HepG2 (cell line): ENCODE measurements around the gene IRAK2. TPM values are rescaled to one million over a fixed set of nuclear protein-coding genes. Genes with fewer than 3 reads are reported as not detected.

Experiments
- BHLHE40 ChIP-seq: IDR thresholded peaks from 2 replicates; pipeline ENCODE4 v1.6.1; 2011; ENCODE audit warnings: low read length, improper control_type of control experiment
- BRCA1 ChIP-seq: sonication (generic); formaldehyde crosslinking; IDR thresholded peaks from 2 replicates; pipeline ENCODE4 v1.4.0; 2020; ENCODE audit warnings: missing genetic modification reagents
- CENPT ChIP-seq: sonication (generic); formaldehyde crosslinking; IDR thresholded peaks from 2 replicates; pipeline ENCODE4 v1.8.0; 2022; ENCODE audit warnings: low read depth, mild to moderate bottlenecking, moderate library complexity, missing genetic modification reagents
- EHMT2 ChIP-seq: fragments of 200-600 bp; sonication (generic); IDR thresholded peaks from 2 replicates; pipeline ENCODE4 v1.7.0; 2017; ENCODE audit warnings: antibody characterized with exemption, low read depth, low read length, borderline replicate concordance
- FOXK1 ChIP-seq: sonication (generic); formaldehyde crosslinking; IDR thresholded peaks from 2 replicates; pipeline ENCODE4 v1.4.0; 2020; ENCODE audit warnings: low read depth, missing genetic modification reagents, borderline replicate concordance
- FOXP4 ChIP-seq: sonication (generic); formaldehyde crosslinking; IDR thresholded peaks from 2 replicates; pipeline ENCODE4 v1.4.0; 2020; ENCODE audit warnings: missing genetic modification reagents
- HNRNPUL1 ChIP-seq: fragments of 200-400 bp; formaldehyde crosslinking; IDR thresholded peaks from 2 replicates; pipeline ENCODE4 v1.6.1; 2017; ENCODE audit warnings: low read depth, mild to moderate bottlenecking, low read length, moderate library complexity
- KDM4B ChIP-seq: sonication (generic); formaldehyde crosslinking; IDR thresholded peaks from 2 replicates; pipeline ENCODE4 v1.4.0; 2020; ENCODE audit warnings: missing genetic modification reagents
- MEIS2 ChIP-seq: sonication (generic); formaldehyde crosslinking; IDR thresholded peaks from 2 replicates; pipeline ENCODE4 v1.9.0; 2021; ENCODE audit warnings: mild to moderate bottlenecking, missing genetic modification reagents
- MZF1 ChIP-seq: sonication (generic); formaldehyde crosslinking; IDR thresholded peaks from 2 replicates; pipeline ENCODE4 v1.8.1; 2023; ENCODE audit warnings: mild to moderate bottlenecking, missing genetic modification reagents, borderline replicate concordance
- POGK ChIP-seq: sonication (generic); formaldehyde crosslinking; conservative IDR thresholded peaks from 2 replicates; pipeline ENCODE4 v1.8.0; 2022; ENCODE audit warnings: mild to moderate bottlenecking, moderate library complexity, missing genetic modification reagents
- RARG ChIP-seq: sonication (generic); formaldehyde crosslinking; IDR thresholded peaks from 2 replicates; pipeline ENCODE4 v1.4.0; 2020; ENCODE audit warnings: low read depth, mild to moderate bottlenecking, missing genetic modification reagents
- SRSF4 ChIP-seq: fragments of 200-400 bp; formaldehyde crosslinking; IDR thresholded peaks from one replicate; pipeline ENCODE4 v1.6.1; 2018; ENCODE audit warnings: mild to moderate bottlenecking, low read depth, low read length, moderate library complexity; ENCODE audit not compliant: poor library complexity, severe bottlenecking
- TEAD3 ChIP-seq: optimal IDR thresholded peaks from 2 replicates; pipeline ENCODE3; 2016; ENCODE audit warnings: borderline replicate concordance
- U2AF1 ChIP-seq: fragments of 200-400 bp; formaldehyde crosslinking; optimal IDR thresholded peaks from 2 replicates; pipeline ENCODE3; 2017; ENCODE audit warnings: mild to moderate bottlenecking, low read depth, low read length
- ZBTB3 ChIP-seq: sonication (generic); formaldehyde crosslinking; IDR thresholded peaks from 2 replicates; pipeline ENCODE4 v1.4.0; 2020; ENCODE audit warnings: low read depth, mild to moderate bottlenecking, moderate library complexity, missing genetic modification reagents, borderline replicate concordance
- ZNF33A ChIP-seq: sonication (generic); formaldehyde crosslinking; IDR thresholded peaks from 2 replicates; pipeline ENCODE4 v1.5.1; 2020; ENCODE audit warnings: missing genetic modification reagents, mild to moderate bottlenecking, moderate library complexity, borderline replicate concordance
- ZNF44 ChIP-seq: sonication (generic); formaldehyde crosslinking; IDR thresholded peaks from 2 replicates; pipeline ENCODE4 v1.5.1; 2020; ENCODE audit warnings: mild to moderate bottlenecking, missing genetic modification reagents
- ZNF713 ChIP-seq: sonication (generic); formaldehyde crosslinking; IDR thresholded peaks from 2 replicates; pipeline ENCODE4 v1.4.0; 2020; ENCODE audit warnings: mild to moderate bottlenecking, missing genetic modification reagents
- ZNF790 ChIP-seq: sonication (generic); formaldehyde crosslinking; IDR thresholded peaks from 2 replicates; pipeline ENCODE4 v1.8.0; 2022; ENCODE audit warnings: missing genetic modification reagents, mild to moderate bottlenecking, borderline replicate concordance
- ZSCAN29 ChIP-seq: sonication (generic); formaldehyde crosslinking; conservative IDR thresholded peaks from 2 replicates; pipeline ENCODE4 v1.4.0; 2020; ENCODE audit warnings: mild to moderate bottlenecking, missing genetic modification reagents
- polyA plus RNA-seq, 8 experiments: library from polyadenylated mRNA; depleted of rRNA in 3 of 8; stranded (reverse) in 7 of 8; unstranded in 1 of 8; fragments of >200 nt; fragmentation: Illumina TruSeq in 4 of 8; extraction: Trizol in 4 of 8; gene quantifications; 2 replicates each; pipeline versions ENCODE4 v1.2.1 to v1.2.3, GENCODE V29; 2011 to 2016; ENCODE audit warnings: low read depth in 4 of 8, missing spikeins in 1 of 8, mixed read lengths in 1 of 8; ENCODE audit not compliant: insufficient read depth in 1 of 8
- total RNA-seq, 5 experiments: library from RNA; depleted of rRNA; stranded (reverse); fragments of >200 nt; fragmentation: Illumina TruSeq; extraction: Trizol; gene quantifications; 2 replicates each; pipeline ENCODE4 v1.2.3, GENCODE V29; 2016; ENCODE audit warnings: low read depth in 1 of 5
- TF ChIP-seq, protein P1 (sequence below): sonication (generic); formaldehyde crosslinking; IDR thresholded peaks from 2 replicates; pipeline ENCODE4 v1.5.0; 2020; ENCODE audit warnings: missing genetic modification reagents
- TF ChIP-seq, protein P2 (sequence below): IDR thresholded peaks from 2 replicates; pipeline ENCODE4 v1.6.1; 2012; ENCODE audit warnings: low read depth, low read length, improper control_type of control experiment

Gene IRAK2
- total and polyA plus RNA-seq, 2 of the 13 experiments (the other 11 are each of a cell fraction or from before 2014, with no cell fraction given), result 13.1 to 23.3 TPM

DNA sequence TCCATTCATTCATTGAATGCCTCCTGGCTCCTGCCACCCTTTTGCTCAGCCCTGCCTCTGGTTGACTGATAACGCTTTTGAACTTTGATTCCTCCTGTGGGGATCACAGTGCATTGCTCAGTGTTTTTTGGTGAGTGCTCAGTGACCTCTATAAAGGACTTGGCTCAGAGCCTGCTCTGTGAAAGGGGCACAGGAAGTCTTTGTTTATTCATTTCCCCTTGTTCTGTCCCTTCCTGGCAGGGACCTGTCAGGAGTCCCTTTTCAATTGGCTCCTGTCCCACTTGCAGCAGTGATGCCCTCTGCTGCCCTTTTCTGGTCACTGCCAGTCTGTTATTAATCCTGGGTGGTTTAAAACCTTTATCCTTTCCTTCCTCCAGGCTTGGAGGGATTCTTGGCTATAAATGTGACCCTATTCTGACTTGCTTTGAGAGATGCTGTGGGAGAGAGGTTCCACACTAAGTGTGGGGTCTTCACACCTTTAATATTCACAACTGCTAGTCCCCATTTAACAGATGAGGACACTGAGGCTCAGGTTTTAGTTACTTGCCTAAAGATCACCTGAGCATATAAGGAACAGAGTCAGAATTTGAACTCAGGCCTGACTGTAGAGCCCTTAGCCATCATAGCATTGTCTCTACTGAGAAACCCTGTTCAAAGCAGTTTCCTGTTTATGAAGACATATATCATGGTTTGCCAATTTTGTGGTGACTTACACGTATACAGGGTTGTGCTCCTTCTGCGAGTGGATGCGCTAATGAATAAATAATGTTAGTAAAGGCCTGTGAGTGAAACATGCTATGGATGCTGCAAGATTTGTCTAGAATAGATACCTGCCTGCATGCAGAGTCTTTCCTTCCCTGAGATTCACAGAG, 60.3 kb downstream of the IRAK2 start (continued):
- TF ChIP-seq ZNF44 (CRISPR knock-in tag), result no peak
- no peak for TF ChIP-seq RARG (CRISPR knock-in tag)
- TF ChIP-seq ZSCAN29 (CRISPR knock-in tag), result no peak
- peak; percentile 19; the same call in 1 of the 2 replicates for TF ChIP-seq BHLHE40
- TF ChIP-seq BRCA1 (CRISPR knock-in tag), result no peak
- TF ChIP-seq FOXK1 (CRISPR knock-in tag), result peak; percentile 76; the same call in 1 of the 2 replicates
- no peak for TF ChIP-seq POGK (CRISPR knock-in tag)
- no peak for TF ChIP-seq ZBTB3 (CRISPR knock-in tag)
- no peak for TF ChIP-seq ZNF790 (CRISPR knock-in tag)
- peak; percentile 93 for TF ChIP-seq MEIS2 (CRISPR knock-in tag)
- TF ChIP-seq, protein P1, sequence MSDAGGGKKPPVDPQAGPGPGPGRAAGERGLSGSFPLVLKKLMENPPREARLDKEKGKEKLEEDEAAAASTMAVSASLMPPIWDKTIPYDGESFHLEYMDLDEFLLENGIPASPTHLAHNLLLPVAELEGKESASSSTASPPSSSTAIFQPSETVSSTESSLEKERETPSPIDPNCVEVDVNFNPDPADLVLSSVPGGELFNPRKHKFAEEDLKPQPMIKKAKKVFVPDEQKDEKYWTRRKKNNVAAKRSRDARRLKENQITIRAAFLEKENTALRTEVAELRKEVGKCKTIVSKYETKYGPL, result no peak
- TF ChIP-seq, protein P2, sequence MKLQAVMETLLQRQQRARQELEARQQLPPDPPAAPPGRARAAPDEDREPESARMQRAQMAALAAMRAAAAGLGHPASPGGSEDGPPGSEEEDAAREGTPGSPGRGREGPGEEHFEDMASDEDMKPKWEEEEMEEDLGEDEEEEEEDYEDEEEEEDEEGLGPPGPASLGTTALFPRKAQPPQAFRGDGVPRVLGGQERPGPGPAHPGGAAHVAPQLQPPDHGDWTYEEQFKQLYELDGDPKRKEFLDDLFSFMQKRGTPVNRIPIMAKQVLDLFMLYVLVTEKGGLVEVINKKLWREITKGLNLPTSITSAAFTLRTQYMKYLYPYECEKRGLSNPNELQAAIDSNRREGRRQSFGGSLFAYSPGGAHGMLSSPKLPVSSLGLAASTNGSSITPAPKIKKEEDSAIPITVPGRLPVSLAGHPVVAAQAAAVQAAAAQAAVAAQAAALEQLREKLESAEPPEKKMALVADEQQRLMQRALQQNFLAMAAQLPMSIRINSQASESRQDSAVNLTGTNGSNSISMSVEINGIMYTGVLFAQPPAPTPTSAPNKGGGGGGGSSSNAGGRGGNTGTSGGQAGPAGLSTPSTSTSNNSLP, result peak; percentile 73
- TF ChIP-seq SRSF4, result no peak
- peak; percentile 93 for TF ChIP-seq TEAD3 (CRISPR knock-in tag)
- TF ChIP-seq FOXP4 (CRISPR knock-in tag), result peak; percentile 91
- peak; percentile 62; the same call in 1 of the 2 replicates for TF ChIP-seq EHMT2
- TF ChIP-seq ZNF713 (CRISPR knock-in tag), result no peak
- TF ChIP-seq ZNF33A, result no peak
- TF ChIP-seq U2AF1, result no peak
- no peak for TF ChIP-seq MZF1
- no peak for TF ChIP-seq CENPT (CRISPR knock-in tag)
- no peak for TF ChIP-seq HNRNPUL1
- 0 out of 2 replicates have a peak, but pooled peaks have one; percentile 82 for TF ChIP-seq KDM4B (CRISPR knock-in tag)
